Upper lobe of right lung (tissue), 1 donor: ENCODE data around the gene AIRE. TPM values are rescaled to one million over a fixed set of nuclear protein-coding genes. Genes with fewer than 3 reads are reported as not detected.

Experiments used
- ATAC-seq: fragments of 200-7000 bp; cut with Tn5 transposase; one replicate; pipeline ENCODE4 v1.9.1; 2020; ENCODE audit warnings: mild to moderate bottlenecking, moderate library complexity
- DNase-seq: peaks from one replicate; pipeline ENCODE4 v3.0.0-alpha.2; 2020
- H3K27ac ChIP-seq: fragments of 200-600 bp; one replicate; pipeline ENCODE4 v1.8.0; 2022
- H3K27me3 ChIP-seq: fragments of 200-600 bp; one replicate; pipeline ENCODE4 v1.8.0; 2022; ENCODE audit warnings: mild to moderate bottlenecking
- H3K36me3 ChIP-seq: fragments of 200-600 bp; one replicate; pipeline ENCODE4 v1.8.0; 2022
- H3K4me1 ChIP-seq: fragments of 200-600 bp; one replicate; pipeline ENCODE4 v1.8.0; 2022
- H3K4me3 ChIP-seq: fragments of 200-600 bp; one replicate; pipeline ENCODE4 v1.8.0; 2022; ENCODE audit warnings: mild to moderate bottlenecking
- H3K9me3 ChIP-seq: fragments of 200-600 bp; one replicate; pipeline ENCODE4 v1.8.0; 2022
- CTCF ChIP-seq: fragments of 200-600 bp; IDR thresholded peaks from one replicate; pipeline ENCODE4 v1.8.0; 2022; ENCODE audit warnings: antibody characterized with exemption
- intact Hi-C: fragments of 100-400 bp; cut with DNase I; formaldehyde crosslinking; loops from one replicate; pipeline ENCODE4 v1.11.0; 2022
- total RNA-seq: library from RNA; stranded (reverse); fragmentation: NEBNext Ultra II Directional; extraction: Animal tissue kit (Norgen Biotek cat#: 25700); gene quantifications from one replicate; pipeline ENCODE4 v1.2.1, GENCODE V29; 2021
- donor health status: DM: no; HTN: yes; CAD: no; lungs with severe emphysema.

The AIRE gene
- total RNA-seq, 1 donor from 2014 or later, result not detected

- no peak for ATAC-seq
- no peak for DNase-seq
- TF ChIP-seq CTCF, result no peak
These were observed 30.1 kb upstream of the AIRE start for GRCh38 chr21:44255511-44255981.

GRCh38 chr21:44258056-44258725 is 27.5 kb upstream of the AIRE start:
- intact Hi-C loops, result no loop called here
- Histone ChIP-seq H3K4me1 (peaks cover 7% of the 10 kb centered on the region), H3K9me3 (no peaks in the 10 kb centered on the region), H3K36me3 (no peaks in the 10 kb centered on the region), H3K27me3 (no peaks in the 10 kb centered on the region), H3K4me3 (no peak overlapping the region), H3K27ac (no peak overlapping the region)
- ATAC-seq, result no peak
- no peak for TF ChIP-seq CTCF
- no peak for DNase-seq

More at GRCh38 chr21:44255511-44255981, 30.1 kb upstream of the AIRE start:
- H3K4me3 ChIP-seq, result no peak overlapping the region
- no peaks in the 10 kb centered on the region for H3K9me3 ChIP-seq
- intact Hi-C loops, result no loop called here
- no peaks in the 10 kb centered on the region for H3K27me3 ChIP-seq
- no peak overlapping the region for H3K27ac ChIP-seq
- H3K4me1 ChIP-seq, result peaks cover 7% of the 10 kb centered on the region
- H3K36me3 ChIP-seq, result no peaks in the 10 kb centered on the region

- ATAC-seq (no peak), DNase-seq (no peak)
- no peaks in the 10 kb centered on the region for H3K9me3 ChIP-seq
- intact Hi-C loops, result no loop called here
- H3K27me3 ChIP-seq, result no peaks in the 10 kb centered on the region
- H3K36me3 ChIP-seq, result no peaks in the 10 kb centered on the region
- no peak for TF ChIP-seq CTCF
- peaks cover 6% of the 10 kb centered on the region for H3K4me1 ChIP-seq
- H3K27ac ChIP-seq, result no peak overlapping the region
- no peak overlapping the region for H3K4me3 ChIP-seq
These were observed 26.5 kb upstream of the AIRE start for GRCh38 chr21:44259082-44259705.

DNA sequence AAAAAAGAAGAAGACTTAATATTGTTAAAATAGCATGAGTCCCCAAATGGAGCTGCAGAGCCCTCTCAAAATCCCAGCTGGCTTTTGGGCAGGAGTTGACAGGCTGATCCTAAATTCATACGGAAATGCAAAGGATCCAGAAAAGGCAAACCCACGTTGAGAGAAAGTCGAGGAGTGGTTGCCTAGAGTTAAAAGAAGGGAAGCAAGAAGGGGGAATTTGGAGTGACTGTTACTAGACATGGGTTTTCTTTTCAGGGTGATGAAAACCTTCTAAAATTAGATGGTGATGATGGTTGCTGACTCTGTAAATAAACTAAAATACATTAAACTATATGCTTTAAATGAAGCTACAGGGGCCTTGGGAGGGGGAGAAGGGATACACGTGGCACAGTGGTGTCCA is 25.6 kb upstream of the AIRE start:
- Histone ChIP-seq H3K4me1 (no peaks in the 10 kb centered on the region), H3K9me3 (no peaks in the 10 kb centered on the region), H3K27ac (no peak overlapping the region), H3K36me3 (no peaks in the 10 kb centered on the region), H3K27me3 (no peaks in the 10 kb centered on the region), H3K4me3 (no peak overlapping the region)
- DNase-seq (no peak), ATAC-seq (no peak)
- intact Hi-C loops, result no loop called here
- TF ChIP-seq CTCF, result no peak

DNA sequence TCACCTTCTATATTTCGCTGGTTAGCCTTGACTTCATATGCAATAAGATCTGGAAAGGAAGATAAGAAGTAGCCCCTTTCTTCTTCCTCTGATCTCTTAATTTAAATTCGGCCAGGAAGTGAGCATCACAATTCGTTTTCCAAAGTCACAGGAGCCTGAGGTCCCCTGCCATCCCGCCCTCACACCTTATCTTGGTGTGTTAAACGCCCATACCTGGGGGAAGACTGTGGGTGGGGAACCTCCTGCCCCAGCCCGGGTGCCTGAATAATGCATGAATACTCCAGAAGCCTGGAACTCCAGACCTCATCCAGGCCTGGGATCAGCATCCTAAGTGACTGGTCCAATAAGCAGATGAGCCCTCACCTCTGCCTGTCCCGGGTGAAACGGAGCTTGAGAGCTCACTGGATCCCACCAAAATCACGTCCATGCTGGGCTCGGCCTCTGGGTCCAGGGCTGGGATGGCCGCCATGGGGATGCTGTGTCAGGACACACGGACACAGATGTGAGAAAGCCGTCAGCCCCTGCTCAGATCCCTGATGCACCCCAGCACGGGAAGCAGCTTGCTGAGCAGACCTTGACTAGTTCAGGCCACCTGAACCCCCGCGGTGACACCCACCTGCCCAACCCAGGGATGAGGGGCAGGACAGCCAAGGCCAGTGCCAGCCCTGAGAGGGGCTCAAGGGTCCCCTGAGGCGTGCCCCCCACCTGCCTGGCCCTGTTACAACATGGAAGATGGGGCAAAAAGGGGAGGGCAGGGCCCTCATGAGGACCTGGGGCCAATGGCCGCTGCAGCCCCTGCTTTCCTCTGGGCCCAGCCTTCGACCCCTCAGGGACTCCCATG is 24.7 kb upstream of the AIRE start:
- Histone ChIP-seq H3K9me3 (no peaks in the 10 kb centered on the region), H3K27me3 (no peaks in the 10 kb centered on the region), H3K4me3 (no peak overlapping the region), H3K27ac (no peak overlapping the region), H3K36me3 (no peaks in the 10 kb centered on the region), H3K4me1 (no peaks in the 10 kb centered on the region)
- DNase-seq (no peak), ATAC-seq (no peak)
- TF ChIP-seq CTCF, result no peak
- intact Hi-C loops, result no loop called here
